Body of pancreas (tissue), 4 donors: Measurements from ENCODE around the gene CADM3. TPM values are rescaled to one million over a fixed set of nuclear protein-coding genes. Genes with fewer than 3 reads are reported as not detected.

Experiments used
- ATAC-seq: fragments of 150-250 bp; one replicate; pipeline ENCODE4 v1.9.1; 2016
- DNase-seq, 4 donors: peaks; one replicate each; pipeline ENCODE4 v3.0.0-alpha.2; 2019
- H3K27ac ChIP-seq, 4 donors: fragments of 200-600 bp; sonication (generic); 1 replicate in 3 of 4; 2 replicates in 1 of 4; pipeline versions ENCODE4 v1.5.1 to v1.6.1; 2016 to 2019; ENCODE audit warnings: mild to moderate bottlenecking in 1 of 4, mixed read lengths in 1 of 4, moderate library complexity in 1 of 4
- H3K27me3 ChIP-seq, 2 donors: fragments of 200-600 bp; sonication (generic); one replicate each; pipeline ENCODE4 v1.6.0; 2016; ENCODE audit warnings: mild to moderate bottlenecking in 1 of 2
- H3K36me3 ChIP-seq, 2 donors: fragments of 200-600 bp; sonication (generic); replicated peaks in 1 of 2; 2 replicates each; pipeline ENCODE4 v1.5.1; 2016; ENCODE audit warnings: low read depth in 2 of 2; ENCODE audit not compliant: insufficient read depth in 1 of 2
- H3K4me1 ChIP-seq: fragments of 200-600 bp; sonication (generic); one replicate; pipeline ENCODE4 v1.6.0; 2016
- H3K4me3 ChIP-seq, 2 donors: fragments of 200-600 bp; sonication (generic); 1 replicate in 1 of 2; 2 replicates in 1 of 2; pipeline ENCODE4 v1.5.1; 2016 to 2019
- H3K9me3 ChIP-seq, 3 donors: fragments of 200-600 bp; sonication (generic); 1 replicate in 2 of 3; 2 replicates in 1 of 3; pipeline ENCODE4 v1.5.1; 2016
- CTCF ChIP-seq, 7 experiments: fragments of 450-650 bp in 4 of 7; fragments of 200-600 bp in 3 of 7; sonication (generic) in 3 of 7; IDR thresholded peaks; one replicate each; pipeline ENCODE4 v1.5.1; 2016 to 2019; ENCODE audit warnings: antibody characterized with exemption in 7 of 7
- POLR2A ChIP-seq, 3 donors: fragments of 450-650 bp; IDR thresholded peaks; one replicate each; pipeline ENCODE4 v1.6.1; 2016; ENCODE audit warnings: antibody characterized with exemption in 3 of 3, mild to moderate bottlenecking in 2 of 3
- WGBS, 2 donors: methylation state at CpG; one replicate each; pipeline ENCODE4 v1.1.5; 2017; 5-methylcytosine and 5-hydroxymethylcytosine counted together
- intact Hi-C: fragments of 100-400 bp; cut with DNase I; formaldehyde crosslinking; loops from one replicate; pipeline ENCODE4 v1.15.1; 2023
- total RNA-seq, 2 donors: library from RNA; depleted of rRNA; stranded (reverse); fragments of >200 nt; gene quantifications; one replicate each; pipeline ENCODE4 v1.1.0, GENCODE V29; 2016

Gene CADM3
- total RNA-seq, 2 donors from 2014 or later, result 0.26 to 1.6 TPM

GRCh38 chr1:159222075-159222865, 50.9 kb downstream of the CADM3 start:
- no peaks in the 10 kb centered on the region for H3K36me3 ChIP-seq
- no peak for ATAC-seq
- DNase-seq, result no peak
- no peak overlapping the region for H3K27ac ChIP-seq
- no peaks in the 10 kb centered on the region for H3K27me3 ChIP-seq
- 75% methylated on average over 5 of the region's 5 CpGs for WGBS, 2 donors
- H3K9me3 ChIP-seq, result no peaks in the 10 kb centered on the region
- H3K4me1 ChIP-seq, result no peaks in the 10 kb centered on the region
- TF ChIP-seq POLR2A (IDR thresholded peaks at IDR 0.05), result no peak
- TF ChIP-seq CTCF (IDR thresholded peaks at IDR 0.05), result no peak
- intact Hi-C loops, result no loop called here
- H3K4me3 ChIP-seq, result no peak overlapping the region

- WGBS, 2 donors, result 15 to 24% methylated on average over 2 of the region's 2 CpGs
- no peaks in the 10 kb centered on the region for H3K36me3 ChIP-seq
Observed at GRCh38 chr1:159223004-159223403, 51.6 kb downstream of the CADM3 start.

GRCh38 chr1:159228554-159228953, 57.1 kb downstream of the CADM3 start:
- TF ChIP-seq CTCF (IDR thresholded peaks at IDR 0.05) (no peak), POLR2A (IDR thresholded peaks at IDR 0.05) (no peak)
- H3K4me3 ChIP-seq, result no peak overlapping the region
- DNase-seq, result no peak
- ATAC-seq, result no peak
- no peak overlapping the region for H3K27ac ChIP-seq
- H3K4me1 ChIP-seq, result no peaks in the 10 kb centered on the region
- intact Hi-C loops, result no loop called here
- H3K9me3 ChIP-seq, result no peaks in the 10 kb centered on the region
- no peaks in the 10 kb centered on the region for H3K27me3 ChIP-seq
- H3K36me3 ChIP-seq, result no peaks in the 10 kb centered on the region
- 55 to 59% methylated on average over 2 of the region's 2 CpGs for WGBS, 2 donors

More at GRCh38 chr1:159223004-159223403, 51.6 kb downstream of the CADM3 start:
- intact Hi-C loops, result no loop called here
- DNase-seq, result no peak
- no peak overlapping the region for H3K4me3 ChIP-seq
- H3K27ac ChIP-seq, result no peak overlapping the region
- TF ChIP-seq CTCF (IDR thresholded peaks at IDR 0.05), result no peak
- TF ChIP-seq POLR2A (IDR thresholded peaks at IDR 0.05), result no peak
- H3K27me3 ChIP-seq, result no peaks in the 10 kb centered on the region
- ATAC-seq, result no peak
- H3K9me3 ChIP-seq, result no peaks in the 10 kb centered on the region
- no peaks in the 10 kb centered on the region for H3K4me1 ChIP-seq

GRCh38 chr1:159229260-159229885, 58.0 kb downstream of the CADM3 start:
- TF ChIP-seq CTCF (IDR thresholded peaks at IDR 0.05), result no peak

More at GRCh38 chr1:159229260-159229885, 58.0 kb downstream of the CADM3 start:
- intact Hi-C loops, result no loop called here
- 55 to 76% methylated on average over 8 of the region's 8 CpGs for WGBS, 2 donors
- Histone ChIP-seq H3K36me3 (no peaks in the 10 kb centered on the region), H3K9me3 (no peaks in the 10 kb centered on the region), H3K4me1 (no peaks in the 10 kb centered on the region), H3K4me3 (no peak overlapping the region), H3K27ac (no peak overlapping the region), H3K27me3 (no peaks in the 10 kb centered on the region)
- DNase-seq, result no peak
- no peak for ATAC-seq
